Measurements from ENCODE around the gene PLN.

GRCh38 chr6:118528129-118528528 is 20.0 kb upstream of the PLN start:
- TF ChIP-seq, protein P1, sequence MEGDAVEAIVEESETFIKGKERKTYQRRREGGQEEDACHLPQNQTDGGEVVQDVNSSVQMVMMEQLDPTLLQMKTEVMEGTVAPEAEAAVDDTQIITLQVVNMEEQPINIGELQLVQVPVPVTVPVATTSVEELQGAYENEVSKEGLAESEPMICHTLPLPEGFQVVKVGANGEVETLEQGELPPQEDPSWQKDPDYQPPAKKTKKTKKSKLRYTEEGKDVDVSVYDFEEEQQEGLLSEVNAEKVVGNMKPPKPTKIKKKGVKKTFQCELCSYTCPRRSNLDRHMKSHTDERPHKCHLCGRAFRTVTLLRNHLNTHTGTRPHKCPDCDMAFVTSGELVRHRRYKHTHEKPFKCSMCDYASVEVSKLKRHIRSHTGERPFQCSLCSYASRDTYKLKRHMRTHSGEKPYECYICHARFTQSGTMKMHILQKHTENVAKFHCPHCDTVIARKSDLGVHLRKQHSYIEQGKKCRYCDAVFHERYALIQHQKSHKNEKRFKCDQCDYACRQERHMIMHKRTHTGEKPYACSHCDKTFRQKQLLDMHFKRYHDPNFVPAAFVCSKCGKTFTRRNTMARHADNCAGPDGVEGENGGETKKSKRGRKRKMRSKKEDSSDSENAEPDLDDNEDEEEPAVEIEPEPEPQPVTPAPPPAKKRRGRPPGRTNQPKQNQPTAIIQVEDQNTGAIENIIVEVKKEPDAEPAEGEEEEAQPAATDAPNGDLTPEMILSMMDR (IDR thresholded peaks at IDR 0.05): no peak
- TF ChIP-seq NFE2L1 (CRISPR knock-in tag; IDR thresholded peaks at IDR 0.05) (no peak), MAX (CRISPR knock-in tag; IDR thresholded peaks at IDR 0.05) (no peak)

Data from WTC11 (cell line).